GM21515 (cell line): ENCODE data around the gene TPCN1.

Source experiments
- ATAC-seq: cut with Tn5 transposase; IDR thresholded peaks from one replicate; pipeline ENCODE4 v1.9.1; 2021; ENCODE audit not compliant: unreplicated experiment

Gene TPCN1

GRCh38 chr12:113222730-113223531 lies 1.7 kb downstream of the TPCN1 start:
- ATAC-seq: no peak

- ATAC-seq: no peak
Observed at GRCh38 chr12:113224955-113225354, 3.7 kb downstream of the TPCN1 start.

GRCh38 chr12:113226696-113227568 lies 5.7 kb downstream of the TPCN1 start:
- ATAC-seq: no peak

GRCh38 chr12:113227686-113228391 lies 6.6 kb downstream of the TPCN1 start:
- no peak for ATAC-seq

- no peak for ATAC-seq
Observed at GRCh38 chr12:113228394-113229028, 7.2 kb downstream of the TPCN1 start.

GRCh38 chr12:113230315-113231234 lies 9.3 kb downstream of the TPCN1 start:
- no peak for ATAC-seq

GRCh38 chr12:113231235-113232088 lies 10.2 kb downstream of the TPCN1 start:
- no peak for ATAC-seq

GRCh38 chr12:113232089-113232839 lies 11.0 kb downstream of the TPCN1 start:
- no peak for ATAC-seq

- ATAC-seq: peak; percentile 58
Observed at GRCh38 chr12:113232840-113233585, 11.7 kb downstream of the TPCN1 start.

- ATAC-seq: no peak
Observed at GRCh38 chr12:113233967-113234366, 12.7 kb downstream of the TPCN1 start.

GRCh38 chr12:113234483-113234882 lies 13.2 kb downstream of the TPCN1 start:
- ATAC-seq: no peak

- ATAC-seq: no peak
Observed at GRCh38 chr12:113235976-113236375, 14.7 kb downstream of the TPCN1 start.

GRCh38 chr12:113236539-113237399 lies 15.5 kb downstream of the TPCN1 start:
- no peak for ATAC-seq

- ATAC-seq: no peak
Observed at GRCh38 chr12:113237748-113238147, 16.5 kb downstream of the TPCN1 start.

- no peak for ATAC-seq
Observed at GRCh38 chr12:113238309-113238708, 17.0 kb downstream of the TPCN1 start.

- no peak for ATAC-seq
Observed at GRCh38 chr12:113239288-113239771, 18.1 kb downstream of the TPCN1 start.
